IMR-90 (cell line): ENCODE results near the gene STAT5B. TPM values are rescaled to one million over a fixed set of nuclear protein-coding genes. Genes with fewer than 3 reads are reported as not detected.

Experiments
- ATAC-seq: fragments of 200-7000 bp; cut with Tn5 transposase; 2 replicates; pipeline ENCODE4 v1.9.1; 2020; ENCODE audit warnings: low read depth, mild to moderate bottlenecking, moderate library complexity
- BruUV-seq: library from RNA; stranded (reverse); fragments of 400-500 nt; replicated peaks from 2 replicates; lab custom pipeline; 2021; lab: Mats Ljungman, UMichigan
- CTCF ChIA-PET: fragments of 300-600 bp; formaldehyde crosslinking; extraction: SDS; loops from one replicate; lab custom pipeline; 2021; ENCODE audit warnings: antibody characterized with exemption; lab: Yijun Ruan, JAX
- POLR2A ChIA-PET: fragments of 300-600 bp; sonication (Branson Sonifier 250); formaldehyde crosslinking; loops from one replicate; lab custom pipeline; 2022; ENCODE audit warnings: antibody characterized with exemption; ENCODE audit not compliant: unreplicated experiment; lab: Charles Lee
- DNase-seq: peaks from one replicate; pipeline ENCODE4 v3.0.0; 2013
- H2AFZ ChIP-seq: replicated peaks from 2 replicates; pipeline ENCODE3; 2013; ENCODE audit warnings: low read length, mild to moderate bottlenecking; ENCODE audit not compliant: poor library complexity
- H2AK5ac ChIP-seq: 2 replicates; pipeline ENCODE4 v1.6.1; 2013; ENCODE audit warnings: low read depth, low read length, inconsistent platforms
- H2AK9ac ChIP-seq: replicated peaks from 2 replicates; pipeline ENCODE3; 2013; ENCODE audit warnings: mild to moderate bottlenecking, low read depth, low read length, moderate library complexity; ENCODE audit not compliant: poor library complexity
- H2BK120ac ChIP-seq: 2 replicates; pipeline ENCODE4 v1.6.1; 2013; ENCODE audit warnings: low read depth, low read length, inconsistent platforms
- H2BK15ac ChIP-seq: 3 replicates; pipeline ENCODE4 v1.6.1; 2013; ENCODE audit warnings: low read depth, low read length, inconsistent platforms
- H2BK20ac ChIP-seq: 2 replicates; pipeline ENCODE4 v1.6.1; 2013; ENCODE audit warnings: low read depth, mild to moderate bottlenecking, inconsistent platforms, low read length, moderate library complexity
- H2BK5ac ChIP-seq: 2 replicates; pipeline ENCODE4 v1.6.1; 2013; ENCODE audit warnings: mild to moderate bottlenecking, low read depth, low read length, inconsistent platforms; ENCODE audit not compliant: poor library complexity, severe bottlenecking
- H3K14ac ChIP-seq: replicated peaks from 2 replicates; pipeline ENCODE4 v1.6.1; 2013; ENCODE audit warnings: low read depth, low read length, inconsistent platforms
- H3K18ac ChIP-seq: 2 replicates; pipeline ENCODE4 v1.6.1; 2013; ENCODE audit warnings: low read depth, low read length, control low read depth
- H3K23ac ChIP-seq: 2 replicates; pipeline ENCODE4 v1.6.1; 2013; ENCODE audit warnings: low read depth, low read length, inconsistent platforms
- H3K27ac ChIP-seq: 2 replicates; pipeline ENCODE4 v1.5.1; 2013; ENCODE audit warnings: mild to moderate bottlenecking, control low read depth, low read length; ENCODE audit not compliant: insufficient read depth
- H3K27me3 ChIP-seq: 2 replicates; pipeline ENCODE4 v1.6.1; 2013; ENCODE audit warnings: low read length; ENCODE audit not compliant: control insufficient read depth, insufficient read depth
- H3K36me3 ChIP-seq: 2 replicates; pipeline ENCODE4 v1.6.1; 2013; ENCODE audit warnings: low read length, mixed read lengths; ENCODE audit not compliant: control insufficient read depth, insufficient read depth
- H3K4ac ChIP-seq: 2 replicates; pipeline ENCODE4 v1.6.1; 2013; ENCODE audit warnings: low read depth, low read length, inconsistent platforms
- H3K4me1 ChIP-seq: 2 replicates; pipeline ENCODE4 v1.6.1; 2013; ENCODE audit warnings: low read length, mixed read lengths; ENCODE audit not compliant: control insufficient read depth, insufficient read depth
- H3K4me2 ChIP-seq: 2 replicates; pipeline ENCODE4 v1.6.1; 2013; ENCODE audit warnings: low read depth, mild to moderate bottlenecking, control low read depth, low read length, moderate library complexity
- H3K4me3 ChIP-seq: 2 replicates; pipeline ENCODE4 v1.5.1; 2013; ENCODE audit warnings: low read depth, mild to moderate bottlenecking, control low read depth, low read length, moderate library complexity; ENCODE audit not compliant: insufficient read depth
- H3K56ac ChIP-seq: 2 replicates; pipeline ENCODE4 v1.6.1; 2013; ENCODE audit warnings: low read length, inconsistent platforms; ENCODE audit not compliant: insufficient read depth; ENCODE audit errors: extremely low read depth
- H3K79me1 ChIP-seq, 2 experiments: 2 replicates each; pipeline ENCODE4 v1.6.1; 2013; ENCODE audit warnings: low read length in 2 of 2, inconsistent platforms in 1 of 2, low read depth in 1 of 2
- H3K9ac ChIP-seq: 2 replicates; pipeline ENCODE4 v1.6.1; 2013; ENCODE audit warnings: low read depth, low read length, control low read depth
- H3K9me1 ChIP-seq: 2 replicates; pipeline ENCODE4 v1.6.1; 2013; ENCODE audit warnings: low read length, inconsistent platforms; ENCODE audit not compliant: insufficient read depth
- H3K9me3 ChIP-seq: 2 replicates; pipeline ENCODE4 v1.6.1; 2013; ENCODE audit warnings: low read length; ENCODE audit not compliant: control insufficient read depth, insufficient read depth
- H4K20me1 ChIP-seq: 2 replicates; pipeline ENCODE4 v1.6.1; 2013; ENCODE audit warnings: low read length, inconsistent platforms; ENCODE audit not compliant: insufficient read depth
- H4K5ac ChIP-seq: 2 replicates; pipeline ENCODE4 v1.6.1; 2013; ENCODE audit warnings: mild to moderate bottlenecking, low read depth, low read length, control low read depth
- H4K8ac ChIP-seq, 2 experiments: 2 replicates each; pipeline ENCODE4 v1.6.1; 2013; ENCODE audit warnings: low read depth in 2 of 2, low read length in 2 of 2, control low read depth in 1 of 2, inconsistent platforms in 1 of 2
- H4K91ac ChIP-seq: 2 replicates; pipeline ENCODE4 v1.6.1; 2013; ENCODE audit warnings: low read depth, low read length, inconsistent platforms; ENCODE audit not compliant: insufficient read depth
- BHLHE40 ChIP-seq: fragments of 150-350 bp; IDR thresholded peaks from 2 replicates; pipeline ENCODE4 v1.6.1; 2016; ENCODE audit warnings: mild to moderate bottlenecking, low read depth, low read length
- CEBPB ChIP-seq: IDR thresholded peaks from 2 replicates; pipeline ENCODE4 v1.6.1; 2012; ENCODE audit warnings: low read depth, low read length, improper control_type of control experiment
- CHD1 ChIP-seq: IDR thresholded peaks from 2 replicates; pipeline ENCODE4 v1.6.1; 2012; ENCODE audit warnings: low read depth, low read length, improper control_type of control experiment
- CTCF ChIP-seq: conservative IDR thresholded peaks from 2 replicates; pipeline ENCODE4 v1.5.1; 2012; ENCODE audit warnings: mild to moderate bottlenecking, low read depth, low read length, improper control_type of control experiment
- ELK1 ChIP-seq: fragments of 150-350 bp; IDR thresholded peaks from 2 replicates; pipeline ENCODE4 v1.6.1; 2016; ENCODE audit warnings: low read depth, mild to moderate bottlenecking, low read length, moderate library complexity, borderline replicate concordance
- FOS ChIP-seq: fragments of 150-350 bp; IDR thresholded peaks from 2 replicates; pipeline ENCODE4 v1.6.1; 2016; ENCODE audit warnings: low read depth, low read length
- MAFK ChIP-seq: IDR thresholded peaks from 2 replicates; pipeline ENCODE4 v1.6.1; 2012; ENCODE audit warnings: low read depth, low read length, improper control_type of control experiment
- MAZ ChIP-seq: IDR thresholded peaks from 2 replicates; pipeline ENCODE4 v1.6.1; 2012; ENCODE audit warnings: low read depth, mild to moderate bottlenecking, low read length, improper control_type of control experiment, moderate library complexity, borderline replicate concordance
- MXI1 ChIP-seq: IDR thresholded peaks from 2 replicates; pipeline ENCODE4 v1.6.1; 2012; ENCODE audit warnings: low read depth, mild to moderate bottlenecking, low read length, moderate library complexity, borderline replicate concordance
- NFE2L2 ChIP-seq: fragments of 150-350 bp; IDR thresholded peaks from 2 replicates; pipeline ENCODE4 v1.6.1; 2016; ENCODE audit warnings: low read depth, mild to moderate bottlenecking, low read length
- POLR2A ChIP-seq: IDR thresholded peaks from 2 replicates; pipeline ENCODE4 v1.6.1; 2012; ENCODE audit warnings: mild to moderate bottlenecking, low read depth, low read length
- RAD21 ChIP-seq: IDR thresholded peaks from 2 replicates; pipeline ENCODE4 v1.6.1; 2012; ENCODE audit warnings: low read length, improper control_type of control experiment
- RFX5 ChIP-seq: IDR thresholded peaks from 2 replicates; pipeline ENCODE4 v1.8.0; 2012; ENCODE audit warnings: low read depth, mild to moderate bottlenecking, low read length, moderate library complexity
- SMC3 ChIP-seq: fragments of 150-350 bp; IDR thresholded peaks from 2 replicates; pipeline ENCODE4 v1.6.1; 2016; ENCODE audit warnings: low read depth, mild to moderate bottlenecking, antibody characterized with exemption, low read length, moderate library complexity
- WGBS, 2 experiments: methylation state at CpG; one replicate each; pipeline versions ENCODE4 v1.1.5 to v1.1.7; 2013; ENCODE audit warnings: missing lambda C conversion rate in 2 of 2; ENCODE audit not compliant: insufficient read length in 1 of 2; ENCODE audit errors: extremely low coverage in 2 of 2; 5-methylcytosine and 5-hydroxymethylcytosine counted together
- dilution Hi-C: fragments of 300-500 bp; cut with HindIII; formaldehyde crosslinking; loops from one replicate; pipeline ENCODE4 v1.14.3; 2018; ENCODE audit warnings: low sequenced_read_pairs; ENCODE audit not compliant: unreplicated experiment
- in situ Hi-C: fragments of 300-500 bp; cut with MboI; formaldehyde crosslinking; loops from 3 replicates; pipeline ENCODE4 v1.14.3; 2019; ENCODE audit warnings: low sequenced_read_pairs, inconsistent platforms, mixed read lengths
- intact Hi-C: fragments of 100-400 bp; cut with micrococcal nuclease; formaldehyde crosslinking; loops from 2 replicates; pipeline ENCODE4 v1.10.0; 2022
- polyA plus RNA-seq, 3 experiments: library from polyadenylated mRNA; depleted of rRNA; stranded (reverse); fragments of >200 nt; gene quantifications; 2 replicates each; pipeline ENCODE4 v1.2.3, GENCODE V29; 2012; ENCODE audit warnings: low replicate concordance in 1 of 3
- total RNA-seq: library from RNA; depleted of rRNA; stranded (reverse); fragments of >200 nt; gene quantifications from 2 replicates; pipeline ENCODE4 v1.2.3, GENCODE V29; 2012
- TF ChIP-seq, protein P1 (sequence below): fragments of 150-350 bp; IDR thresholded peaks from 2 replicates; pipeline ENCODE4 v1.6.1; 2017; ENCODE audit warnings: mild to moderate bottlenecking, antibody characterized with exemption, low read length, low read depth

The STAT5B gene
- total and polyA plus RNA-seq, 2 of the 4 experiments (the other 2 are of a cell fraction) = 24.4 to 29.6 TPM

DNA sequence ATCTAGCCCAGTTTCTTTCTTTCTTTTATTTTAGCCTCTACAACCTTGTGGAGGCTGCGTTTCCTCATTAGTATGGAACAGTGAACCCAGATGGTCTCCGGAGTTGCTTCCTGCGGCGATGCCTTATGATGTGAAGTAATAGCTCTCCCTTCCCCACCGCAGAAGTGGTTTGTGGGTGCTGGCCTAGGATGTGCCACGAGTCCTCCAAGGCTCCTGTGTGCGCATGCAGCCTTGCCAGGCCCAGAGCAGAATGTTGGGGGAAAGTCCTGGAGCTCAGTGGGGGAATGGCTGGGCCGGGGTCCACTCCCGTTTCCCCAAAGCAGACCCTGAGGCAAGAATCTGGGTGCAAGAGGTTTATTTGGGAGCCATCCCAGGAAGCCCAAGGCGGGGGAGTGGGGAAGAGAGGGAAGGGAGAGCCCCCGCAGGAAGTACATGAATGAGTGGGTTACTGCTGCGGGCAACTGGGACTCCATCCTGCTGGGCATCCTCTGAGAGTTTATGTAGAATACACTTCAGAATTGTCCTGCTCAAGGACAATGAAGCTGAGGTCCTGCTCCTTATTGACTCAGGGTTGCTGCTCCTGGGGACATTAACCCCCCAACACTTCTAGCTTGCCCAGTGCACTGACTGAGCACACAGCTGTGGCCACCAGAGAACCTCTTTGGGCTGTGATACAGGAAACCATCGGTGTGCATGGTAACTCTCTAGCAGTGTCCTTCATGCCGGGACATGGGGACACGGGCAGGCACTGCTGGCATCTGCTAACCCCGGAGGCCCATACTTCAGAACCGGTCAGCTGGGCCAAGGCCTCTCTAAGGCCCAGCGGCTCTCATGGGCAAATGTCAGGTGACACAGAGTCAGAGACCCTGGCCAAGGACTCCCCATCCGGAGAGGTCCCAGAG, 87.2 kb downstream of the STAT5B start:
- intact Hi-C loops = no loop called here
- in situ Hi-C loops = no loop called here
- Histone ChIP-seq H3K27me3 (no peaks in the 10 kb centered on the region; the same call in 1 of the 2 replicates), H3K14ac (no peak overlapping the region), H2BK20ac (no peak overlapping the region), H4K5ac (no peak overlapping the region), H3K9me3 (no peaks in the 10 kb centered on the region), H4K91ac (no peak overlapping the region), H2AFZ (peak overlapping the region; percentile 29), H4K20me1 (no peaks in the 10 kb centered on the region), H2BK15ac (no peak overlapping the region), H3K79me1 (peaks cover 0 to 5% of the 10 kb centered on the region in 2 experiments; a peak in 1 of 4 replicates), H3K18ac (no peak overlapping the region), H3K4me3 (no peak overlapping the region), H3K56ac (no peak overlapping the region), H2BK5ac (no peak overlapping the region), H2AK5ac (no peak overlapping the region), H3K27ac (no peak overlapping the region), H3K4me2 (no peak overlapping the region), H4K8ac (no peak overlapping the region), H3K23ac (no peak overlapping the region), H3K4ac (no peak overlapping the region), H3K4me1 (peaks cover 3% of the 10 kb centered on the region; the same call in 1 of the 2 replicates), H3K36me3 (no peaks in the 10 kb centered on the region), H3K9ac (no peak overlapping the region), H3K9me1 (peaks cover 5% of the 10 kb centered on the region; the same call in 1 of the 2 replicates), H2BK120ac (no peak overlapping the region), H2AK9ac (no peak overlapping the region)
- DNase-seq (no peak), ATAC-seq (no peak)
- WGBS, 2 experiments = 83% methylated on average over 11 of the region's 19 CpGs; no CpG with 5 or more reads in 1 of the 2 experiments
- BruUV-seq = no TSS peak
- dilution Hi-C loops = no loop called here
- ChIA-PET POLR2A (no interaction called here), CTCF (no interaction called here)
- TF ChIP-seq MAFK (no peak), CEBPB (no peak), MAZ (no peak), CHD1 (no peak), SMC3 (no peak), ELK1 (no peak), POLR2A (no peak), RFX5 (no peak), BHLHE40 (no peak), FOS (no peak), NFE2L2 (no peak), CTCF (no peak), RAD21 (no peak), MXI1 (no peak)
- TF ChIP-seq, protein P1, sequence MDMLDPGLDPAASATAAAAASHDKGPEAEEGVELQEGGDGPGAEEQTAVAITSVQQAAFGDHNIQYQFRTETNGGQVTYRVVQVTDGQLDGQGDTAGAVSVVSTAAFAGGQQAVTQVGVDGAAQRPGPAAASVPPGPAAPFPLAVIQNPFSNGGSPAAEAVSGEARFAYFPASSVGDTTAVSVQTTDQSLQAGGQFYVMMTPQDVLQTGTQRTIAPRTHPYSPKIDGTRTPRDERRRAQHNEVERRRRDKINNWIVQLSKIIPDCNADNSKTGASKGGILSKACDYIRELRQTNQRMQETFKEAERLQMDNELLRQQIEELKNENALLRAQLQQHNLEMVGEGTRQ = no peak
